ENCODE results near the gene NFIC. TPM values are rescaled to one million over a fixed set of nuclear protein-coding genes. Genes with fewer than 3 reads are reported as not detected.
A peak's percentile ranks its signal among the peaks of the same experiment; 100 is the strongest.
"Not testable (repeated sequence)": the region's sequence is repeated elsewhere in the genome, so short reads cannot be mapped to it uniquely, and the experiment has no call there.

Gene NFIC
- total RNA-seq, 6 donors from 2014 or later: 96.1 to 175 (median 154) TPM

DNA sequence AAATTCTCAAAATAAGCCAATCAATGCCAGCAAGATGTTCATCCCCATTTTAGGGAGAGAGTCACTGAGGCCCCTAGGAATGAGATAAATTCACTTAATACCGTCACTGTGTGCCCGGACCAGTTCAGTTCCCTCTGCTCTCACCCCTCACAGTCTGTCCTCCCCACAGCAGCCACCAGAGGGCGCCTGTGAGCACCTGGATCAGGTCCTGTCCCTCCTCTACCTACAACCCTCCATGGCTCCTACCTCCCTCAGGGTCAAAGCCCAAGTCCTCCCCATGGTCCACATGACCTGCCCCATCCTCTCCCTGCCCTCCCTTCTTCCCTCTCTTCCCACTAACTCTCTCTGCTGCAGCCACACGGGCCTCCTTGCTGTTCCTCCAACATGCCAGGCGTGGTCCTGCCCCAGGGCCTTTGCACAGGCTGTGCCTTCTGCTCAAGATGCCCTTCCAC lies 42.0 kb upstream of the NFIC start:
- no peak overlapping the region for H3K27ac ChIP-seq
- 45 to 46% methylated on average over 5 of the region's 5 CpGs for WGBS, 2 donors
- ATAC-seq (ENCODE audit: low FRiP score in 2 of 2) (peak; percentile 58 to 60), DNase-seq (peak in 1 of 2 donors; percentile 58)
- no peak overlapping the region for H3K4me3 ChIP-seq
- no peaks in the 10 kb centered on the region for H3K36me3 ChIP-seq
- H3K27me3 ChIP-seq: no peaks in the 10 kb centered on the region
- H3K9me3 ChIP-seq: no peaks in the 10 kb centered on the region
- no peak for TF ChIP-seq POLR2AphosphoS5 (IDR thresholded peaks at IDR 0.05)
- TF ChIP-seq, protein P1, sequence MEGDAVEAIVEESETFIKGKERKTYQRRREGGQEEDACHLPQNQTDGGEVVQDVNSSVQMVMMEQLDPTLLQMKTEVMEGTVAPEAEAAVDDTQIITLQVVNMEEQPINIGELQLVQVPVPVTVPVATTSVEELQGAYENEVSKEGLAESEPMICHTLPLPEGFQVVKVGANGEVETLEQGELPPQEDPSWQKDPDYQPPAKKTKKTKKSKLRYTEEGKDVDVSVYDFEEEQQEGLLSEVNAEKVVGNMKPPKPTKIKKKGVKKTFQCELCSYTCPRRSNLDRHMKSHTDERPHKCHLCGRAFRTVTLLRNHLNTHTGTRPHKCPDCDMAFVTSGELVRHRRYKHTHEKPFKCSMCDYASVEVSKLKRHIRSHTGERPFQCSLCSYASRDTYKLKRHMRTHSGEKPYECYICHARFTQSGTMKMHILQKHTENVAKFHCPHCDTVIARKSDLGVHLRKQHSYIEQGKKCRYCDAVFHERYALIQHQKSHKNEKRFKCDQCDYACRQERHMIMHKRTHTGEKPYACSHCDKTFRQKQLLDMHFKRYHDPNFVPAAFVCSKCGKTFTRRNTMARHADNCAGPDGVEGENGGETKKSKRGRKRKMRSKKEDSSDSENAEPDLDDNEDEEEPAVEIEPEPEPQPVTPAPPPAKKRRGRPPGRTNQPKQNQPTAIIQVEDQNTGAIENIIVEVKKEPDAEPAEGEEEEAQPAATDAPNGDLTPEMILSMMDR (IDR thresholded peaks at IDR 0.05): peak; percentile 66 to 82 (median 74)
- peaks cover 0 to 6% (median 0%) of the 10 kb centered on the region in 4 donors for H3K4me1 ChIP-seq

DNA sequence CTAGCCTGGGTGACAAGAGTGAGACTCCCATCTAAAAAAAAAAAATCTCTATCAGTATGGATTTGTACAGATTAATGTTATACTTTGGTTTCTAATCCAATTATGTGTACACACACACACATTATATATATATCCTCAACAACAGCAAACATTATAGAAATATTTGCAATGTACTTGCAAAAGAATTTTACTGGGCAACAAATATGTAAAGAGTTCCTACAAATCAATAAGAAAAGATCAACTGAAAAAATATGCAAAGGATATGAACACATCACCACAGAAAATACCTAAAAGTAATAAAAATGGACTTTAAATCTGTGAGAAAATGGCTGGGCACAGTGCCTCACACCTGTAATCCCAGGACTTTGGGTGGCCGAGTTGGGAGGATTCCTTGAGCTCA lies 40.9 kb upstream of the NFIC start:
- Histone ChIP-seq H3K4me3 (no peak overlapping the region), H3K27ac (no peak overlapping the region), H3K9me3 (no peaks in the 10 kb centered on the region), H3K4me1 (peaks cover 0 to 6% (median 0%) of the 10 kb centered on the region in 4 donors), H3K36me3 (no peaks in the 10 kb centered on the region), H3K27me3 (no peaks in the 10 kb centered on the region)
- no peak for ATAC-seq (ENCODE audit: low FRiP score in 2 of 2)
- 86 to 90% methylated on average over 1 of the region's 1 CpG for WGBS, 2 donors
- no peak for DNase-seq
- no peak for TF ChIP-seq EP300 (IDR thresholded peaks at IDR 0.05)
- TF ChIP-seq POLR2A (IDR thresholded peaks at IDR 0.05): no peak

DNA sequence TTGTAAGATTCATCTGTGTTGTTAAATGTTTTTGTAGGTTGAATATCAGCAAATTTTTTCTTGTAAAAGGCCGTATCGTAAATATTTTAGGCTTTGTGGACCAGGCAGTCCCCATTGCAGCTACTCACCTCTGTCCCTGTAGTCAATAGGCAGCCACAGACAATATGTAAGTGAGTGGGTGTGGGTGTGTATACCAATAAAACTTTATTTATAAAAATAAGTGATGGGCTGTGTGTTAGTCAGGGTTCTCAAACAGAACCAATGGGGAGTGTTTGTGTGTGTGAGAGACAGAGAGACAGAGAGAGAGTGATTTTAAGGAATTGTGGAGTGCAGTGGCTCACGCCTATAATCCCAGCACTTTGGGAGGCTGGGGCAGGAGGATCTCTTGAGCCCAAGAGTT lies 37.6 kb upstream of the NFIC start:
- Histone ChIP-seq H3K4me1 (peaks cover 0 to 6% (median 2%) of the 10 kb centered on the region in 4 donors), H3K4me3 (no peak overlapping the region), H3K9me3 (no peaks in the 10 kb centered on the region), H3K27me3 (no peaks in the 10 kb centered on the region), H3K27ac (no peak overlapping the region), H3K36me3 (no peaks in the 10 kb centered on the region)
- TF ChIP-seq, protein P1 (IDR thresholded peaks at IDR 0.05): no peak
- TF ChIP-seq POLR2A (IDR thresholded peaks at IDR 0.05) (no peak), EP300 (IDR thresholded peaks at IDR 0.05) (no peak), POLR2AphosphoS5 (IDR thresholded peaks at IDR 0.05) (no peak)
- WGBS, 2 donors: 91 to 95% methylated on average over 3 of the region's 3 CpGs
- DNase-seq: no peak
- no peak for ATAC-seq (ENCODE audit: low FRiP score in 2 of 2)

DNA sequence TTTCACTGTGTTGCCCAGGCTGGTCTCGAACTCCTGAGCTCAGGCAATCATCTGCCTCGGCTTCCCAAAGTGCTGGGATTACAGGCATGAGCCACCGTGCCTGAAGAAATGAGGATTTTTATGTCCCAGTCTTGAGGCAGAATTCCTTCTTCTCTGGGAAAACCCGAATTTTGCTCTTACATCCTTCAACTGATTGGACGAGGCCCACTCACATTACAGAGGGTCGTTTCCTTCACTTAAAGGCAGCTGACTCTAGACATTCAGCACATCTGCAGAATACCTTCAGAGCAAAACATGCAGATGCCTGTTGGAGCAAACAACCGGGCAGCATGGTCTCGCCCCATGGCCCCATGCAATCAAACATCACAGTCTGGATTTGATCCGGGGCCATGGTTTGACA lies 36.3 kb upstream of the NFIC start:
- Histone ChIP-seq H3K27me3 (no peaks in the 10 kb centered on the region), H3K4me3 (no peak overlapping the region), H3K27ac (no peak overlapping the region), H3K4me1 (peaks cover 1 to 13% (median 8%) of the 10 kb centered on the region in 4 donors), H3K9me3 (no peaks in the 10 kb centered on the region), H3K36me3 (no peaks in the 10 kb centered on the region)
- WGBS, 2 donors: 87 to 88% methylated on average over 9 of the region's 9 CpGs
- no peak for ATAC-seq (ENCODE audit: low FRiP score in 2 of 2)
- TF ChIP-seq POLR2A (IDR thresholded peaks at IDR 0.05) (no peak), POLR2AphosphoS5 (IDR thresholded peaks at IDR 0.05) (no peak), EP300 (IDR thresholded peaks at IDR 0.05) (no peak)
- TF ChIP-seq, protein P1 (IDR thresholded peaks at IDR 0.05): no peak
- no peak for DNase-seq

DNA sequence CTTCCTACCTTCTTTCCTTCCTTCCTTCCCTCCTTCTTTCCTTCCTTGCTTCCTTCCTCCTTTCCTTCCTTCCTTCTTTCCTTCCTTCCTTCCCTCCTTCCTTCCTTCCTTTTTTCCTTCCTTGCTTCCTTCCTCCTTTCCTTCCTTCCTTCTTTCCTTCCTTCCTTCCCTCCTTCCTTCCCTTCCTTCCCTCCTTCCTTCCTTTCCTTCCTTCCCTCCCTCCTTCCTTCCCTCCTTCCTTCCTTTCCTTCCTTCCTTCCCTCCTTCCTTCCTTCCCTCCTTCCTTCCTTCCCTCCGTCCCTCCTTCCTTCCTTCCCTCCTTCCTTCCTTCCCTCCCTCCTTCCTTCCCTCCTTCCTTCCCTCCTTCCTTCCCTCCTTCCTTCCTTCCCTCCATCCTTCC lies 34.2 kb upstream of the NFIC start:
- H3K36me3 ChIP-seq; ATAC-seq (ENCODE audit: low FRiP score in 2 of 2); H3K9me3 ChIP-seq; H3K27me3 ChIP-seq; H3K27ac ChIP-seq; H3K4me3 ChIP-seq; DNase-seq: not testable (repeated sequence)
- peaks cover 23 to 33% (median 29%) of the 10 kb centered on the region in 4 donors for H3K4me1 ChIP-seq
- WGBS, 2 donors: no CpG with 5 or more reads among the region's 1 CpG

DNA sequence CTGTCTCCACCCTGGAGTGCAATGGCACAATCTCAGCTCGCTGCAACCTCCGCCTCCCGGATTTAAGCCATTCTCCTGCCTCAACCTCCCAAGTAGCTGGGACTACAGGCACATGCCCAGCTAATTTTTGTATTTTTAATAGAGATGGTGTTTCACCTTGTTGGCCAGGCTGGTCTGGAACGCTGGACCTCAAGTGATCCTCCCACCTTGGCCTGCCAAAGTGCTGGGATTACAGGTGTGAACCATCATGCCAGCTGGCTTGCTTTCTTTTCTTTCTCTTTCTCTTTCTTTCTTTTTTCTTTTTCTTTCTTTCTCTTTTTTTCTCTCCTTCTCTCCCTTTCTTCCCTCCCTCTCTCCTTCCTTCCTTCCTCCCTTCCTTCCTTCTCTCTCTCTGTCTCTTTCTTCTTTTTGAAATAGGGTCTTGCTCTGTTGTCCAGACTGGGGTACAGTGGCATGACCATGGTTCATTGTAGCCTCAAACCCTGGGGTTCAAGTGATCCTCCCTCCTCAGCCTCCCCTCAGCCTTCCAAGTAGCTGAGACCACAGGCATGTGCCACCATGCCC lies 33.3 kb upstream of the NFIC start:
- ATAC-seq (ENCODE audit: low FRiP score in 2 of 2) (no peak), DNase-seq (no peak)
- Histone ChIP-seq H3K9me3 (no peaks in the 10 kb centered on the region), H3K4me3 (no peak overlapping the region), H3K27me3 (no peaks in the 10 kb centered on the region), H3K27ac (no peak overlapping the region), H3K4me1 (peaks cover 31 to 38% (median 37%) of the 10 kb centered on the region in 4 donors), H3K36me3 (no peaks in the 10 kb centered on the region)
- TF ChIP-seq, protein P1 (IDR thresholded peaks at IDR 0.05): no peak
- no peak for TF ChIP-seq POLR2A (IDR thresholded peaks at IDR 0.05)
- TF ChIP-seq EP300 (IDR thresholded peaks at IDR 0.05): no peak
- no peak for TF ChIP-seq POLR2AphosphoS5 (IDR thresholded peaks at IDR 0.05)
- 61 to 88% methylated on average over 4 of the region's 4 CpGs for WGBS, 2 donors

Measured in upper lobe of left lung (tissue), 6 donors.